GM21723 (cell line): ENCODE measurements around the gene HLA-F.

ENCODE experiments used
- ATAC-seq: cut with Tn5 transposase; IDR thresholded peaks from one replicate; pipeline ENCODE4 v1.9.1; 2021; ENCODE audit warnings: mild to moderate bottlenecking, moderate library complexity; ENCODE audit not compliant: unreplicated experiment

Gene HLA-F

DNA sequence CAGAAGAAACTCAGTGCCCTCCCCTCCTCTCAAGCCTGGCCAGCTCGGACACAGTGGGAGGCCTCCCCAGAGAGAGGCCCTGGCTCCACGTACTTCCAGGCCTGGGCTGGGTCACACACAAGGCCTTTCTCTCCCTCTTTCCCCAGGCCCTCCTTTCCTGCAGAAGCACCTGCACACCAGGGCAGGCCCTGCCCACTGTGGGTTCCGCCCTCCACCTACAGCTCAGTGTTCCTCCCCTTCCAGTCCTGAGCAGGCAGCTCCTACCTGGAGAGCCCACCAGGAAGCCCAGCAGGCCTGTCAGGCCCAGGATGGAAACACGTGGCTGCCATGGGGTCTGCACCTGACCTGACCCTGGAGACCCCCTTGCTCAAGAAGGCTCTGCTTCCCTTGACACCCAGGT is 18.9 kb downstream of the HLA-F start:
- no peak for ATAC-seq

DNA sequence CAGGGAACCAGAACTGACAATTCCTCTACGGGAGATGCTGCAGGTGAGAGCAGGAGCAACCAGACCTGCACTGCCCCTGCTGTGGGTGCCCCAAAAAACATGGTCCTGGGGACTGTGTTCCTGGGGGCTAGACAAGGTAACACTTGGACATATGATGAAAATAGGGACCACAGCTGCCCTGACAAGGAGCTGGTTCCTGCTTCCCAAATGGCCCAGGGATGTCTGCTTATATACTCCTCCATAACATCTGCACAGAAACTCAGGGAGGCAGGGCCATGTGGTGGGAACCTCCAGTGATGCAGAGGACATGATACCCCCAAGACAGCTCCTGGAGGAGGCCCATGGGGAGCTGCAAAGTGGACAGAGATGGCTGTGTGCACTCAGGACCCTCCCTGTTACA is 19.8 kb downstream of the HLA-F start:
- no peak for ATAC-seq

DNA sequence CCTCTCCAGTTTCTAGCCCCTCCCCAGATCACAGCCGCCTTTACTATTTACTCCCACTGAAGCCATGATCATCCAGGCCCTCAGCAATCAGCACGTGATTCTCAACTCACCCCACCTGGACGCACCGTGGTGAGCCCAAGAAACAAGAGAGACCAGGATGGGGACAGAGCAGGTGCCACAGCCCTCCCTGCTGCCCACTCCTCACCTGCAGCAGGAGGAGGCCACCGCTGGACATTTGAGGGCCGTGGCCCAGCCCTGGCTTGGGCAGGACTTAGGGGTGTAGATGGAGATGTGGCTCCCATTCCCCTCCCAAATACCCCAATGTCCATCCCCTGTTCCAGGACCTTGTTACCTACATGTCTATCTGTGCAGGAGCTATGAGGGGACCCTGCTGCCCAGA is 20.3 kb downstream of the HLA-F start:
- ATAC-seq = no peak

DNA sequence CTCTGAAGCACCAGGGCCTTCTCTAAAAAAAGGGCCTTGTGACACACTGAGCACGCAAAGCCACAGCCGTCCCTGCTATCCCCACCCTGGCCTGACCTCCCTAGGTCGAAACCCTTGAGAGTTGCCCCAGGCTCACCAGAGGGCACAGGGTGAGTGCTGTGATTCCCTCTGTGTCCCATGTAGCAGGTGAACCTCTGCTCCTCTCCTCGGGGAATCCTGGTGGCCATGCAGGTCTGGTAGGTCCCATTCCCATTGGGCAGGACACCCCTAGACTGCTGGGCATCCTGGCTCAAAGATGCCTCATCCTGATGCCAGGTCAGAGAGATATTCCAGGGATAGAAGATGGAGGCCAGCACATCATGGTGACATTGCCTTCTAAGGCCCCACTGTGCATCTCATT is 20.9 kb downstream of the HLA-F start:
- no peak for ATAC-seq

DNA sequence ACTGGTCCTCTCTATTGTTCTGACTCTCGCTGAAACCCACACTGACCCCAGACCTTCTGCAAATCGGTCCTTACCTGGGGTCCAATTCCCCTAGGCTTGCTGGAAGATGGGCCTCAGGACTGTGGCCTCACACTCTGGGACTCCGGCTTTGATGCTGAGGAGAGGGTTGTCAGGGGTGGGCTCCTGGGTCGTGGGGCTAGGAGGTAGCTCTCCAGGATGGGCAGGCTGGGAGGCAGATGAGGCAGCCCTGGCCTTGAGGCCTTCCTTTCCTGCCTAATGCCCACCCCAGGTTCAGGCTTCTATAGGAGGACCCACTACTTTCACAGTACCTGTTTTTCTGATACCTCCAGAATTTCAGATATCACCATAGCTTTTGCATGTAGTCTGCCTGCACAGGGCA is 21.4 kb downstream of the HLA-F start:
- ATAC-seq = no peak

DNA sequence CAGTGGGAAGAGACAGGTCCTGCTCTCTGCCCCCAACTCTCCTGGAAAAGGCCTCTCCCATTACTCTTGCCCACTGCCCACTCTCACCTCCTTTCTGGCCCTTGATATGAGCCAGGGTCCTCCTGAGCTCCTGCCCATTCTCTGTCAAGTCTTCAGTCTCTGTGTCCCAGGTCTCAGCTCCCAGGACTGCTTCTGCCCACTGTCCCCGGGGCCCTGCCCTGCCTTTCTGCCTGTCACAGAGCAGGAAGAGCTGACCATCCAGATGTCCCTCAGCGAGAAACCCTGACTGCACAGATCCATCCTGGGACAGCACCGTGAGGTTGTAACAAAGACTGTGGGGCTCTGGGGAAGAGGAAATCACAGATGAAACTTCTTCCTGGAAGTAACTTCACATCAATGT is 22.2 kb downstream of the HLA-F start:
- ATAC-seq = no peak

DNA sequence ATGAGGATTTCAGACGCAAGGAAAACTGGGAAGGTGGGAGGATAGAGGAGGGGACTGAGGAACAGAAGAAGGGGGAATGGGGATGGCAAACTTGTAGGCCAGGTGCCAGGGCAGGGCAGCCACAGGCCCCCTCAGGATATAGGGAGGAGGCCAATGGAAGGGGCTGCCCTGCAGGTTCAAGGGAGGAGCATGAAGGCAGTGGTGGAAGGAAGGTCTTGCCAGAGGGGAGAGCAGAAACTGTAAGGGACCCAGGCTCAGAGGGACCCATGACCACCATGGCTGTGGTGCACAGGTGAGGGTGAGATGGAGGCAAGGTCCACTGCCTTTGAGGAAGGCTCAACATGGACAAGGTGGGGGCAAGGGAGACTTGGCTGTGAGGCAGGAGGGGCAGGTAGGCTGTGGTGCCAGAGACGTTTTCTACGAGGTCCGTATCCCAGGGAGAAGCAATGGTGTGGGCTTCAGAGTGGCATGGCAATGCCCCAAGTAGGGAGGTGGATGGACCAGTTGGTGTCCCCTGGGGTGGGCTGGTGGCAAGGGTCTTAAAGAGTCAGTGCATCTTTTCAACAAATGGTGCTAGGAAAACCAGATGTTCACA is 22.7 kb downstream of the HLA-F start:
- no peak for ATAC-seq

DNA sequence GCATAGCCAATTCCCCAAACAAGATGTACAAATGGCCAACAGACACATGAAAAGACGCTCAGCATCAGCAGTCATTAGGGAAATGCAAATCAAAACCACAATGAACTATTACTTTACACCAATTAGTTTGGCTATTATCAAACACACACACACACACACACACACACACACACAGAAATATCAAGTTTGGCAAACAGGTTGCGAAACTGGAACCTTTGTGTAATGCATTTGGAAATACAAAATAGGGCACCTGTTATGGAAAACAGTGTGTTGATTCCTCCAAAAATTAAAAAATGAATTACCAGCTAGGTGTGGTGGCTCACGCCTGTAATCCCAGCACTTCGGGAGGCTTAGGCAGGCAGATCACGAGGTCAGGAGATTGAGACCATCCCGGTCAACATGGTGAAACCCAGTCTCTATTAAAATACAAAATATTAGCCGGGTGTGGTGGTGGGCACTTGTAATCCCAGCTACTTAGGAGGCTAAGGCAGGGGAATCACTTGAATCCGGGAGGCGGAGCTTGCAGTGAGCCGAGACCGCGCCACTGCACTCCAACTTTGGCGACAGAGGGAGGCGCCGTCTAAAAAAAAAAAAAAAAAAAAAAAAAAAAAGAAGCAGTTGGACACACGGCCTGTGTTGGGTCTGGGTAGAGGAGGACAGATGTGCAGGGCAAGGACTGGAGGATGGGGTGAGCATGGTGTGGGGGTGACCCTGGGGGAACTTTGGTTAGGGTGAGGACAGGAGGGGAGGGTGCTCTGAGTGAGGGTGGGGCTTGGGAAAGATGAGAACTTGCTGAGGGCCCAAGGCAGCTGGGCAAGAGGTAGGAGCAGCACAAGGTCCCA is 23.8 kb downstream of the HLA-F start:
- ATAC-seq = no peak

DNA sequence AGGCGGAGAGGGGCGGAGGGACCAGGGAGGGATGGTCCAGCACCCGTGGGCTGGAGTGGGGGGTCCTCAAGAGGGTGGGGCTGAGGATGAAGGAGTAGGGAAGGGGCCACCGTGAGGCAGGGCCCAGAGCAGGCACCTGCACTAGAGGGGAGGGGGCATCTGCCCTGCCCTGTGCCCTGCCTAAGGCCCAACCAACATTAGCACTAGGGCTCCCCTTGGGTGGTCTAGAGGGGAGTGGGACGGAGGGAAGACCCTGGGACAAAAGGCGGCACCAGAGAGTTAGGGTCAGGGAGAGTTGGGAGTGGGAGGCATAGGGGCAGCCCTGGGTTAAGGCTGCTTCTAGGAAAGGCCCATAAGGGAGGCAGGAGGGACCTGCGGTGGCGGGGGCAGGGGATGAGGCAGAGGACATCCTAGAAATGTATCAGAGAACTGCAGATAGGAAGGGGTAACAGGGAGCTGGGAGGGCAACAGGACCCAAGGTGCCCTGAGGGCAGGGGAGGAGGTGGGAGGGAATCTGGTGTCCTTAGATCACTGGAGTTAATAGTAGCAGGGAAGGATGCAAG is 24.5 kb downstream of the HLA-F start:
- ATAC-seq = no peak

DNA sequence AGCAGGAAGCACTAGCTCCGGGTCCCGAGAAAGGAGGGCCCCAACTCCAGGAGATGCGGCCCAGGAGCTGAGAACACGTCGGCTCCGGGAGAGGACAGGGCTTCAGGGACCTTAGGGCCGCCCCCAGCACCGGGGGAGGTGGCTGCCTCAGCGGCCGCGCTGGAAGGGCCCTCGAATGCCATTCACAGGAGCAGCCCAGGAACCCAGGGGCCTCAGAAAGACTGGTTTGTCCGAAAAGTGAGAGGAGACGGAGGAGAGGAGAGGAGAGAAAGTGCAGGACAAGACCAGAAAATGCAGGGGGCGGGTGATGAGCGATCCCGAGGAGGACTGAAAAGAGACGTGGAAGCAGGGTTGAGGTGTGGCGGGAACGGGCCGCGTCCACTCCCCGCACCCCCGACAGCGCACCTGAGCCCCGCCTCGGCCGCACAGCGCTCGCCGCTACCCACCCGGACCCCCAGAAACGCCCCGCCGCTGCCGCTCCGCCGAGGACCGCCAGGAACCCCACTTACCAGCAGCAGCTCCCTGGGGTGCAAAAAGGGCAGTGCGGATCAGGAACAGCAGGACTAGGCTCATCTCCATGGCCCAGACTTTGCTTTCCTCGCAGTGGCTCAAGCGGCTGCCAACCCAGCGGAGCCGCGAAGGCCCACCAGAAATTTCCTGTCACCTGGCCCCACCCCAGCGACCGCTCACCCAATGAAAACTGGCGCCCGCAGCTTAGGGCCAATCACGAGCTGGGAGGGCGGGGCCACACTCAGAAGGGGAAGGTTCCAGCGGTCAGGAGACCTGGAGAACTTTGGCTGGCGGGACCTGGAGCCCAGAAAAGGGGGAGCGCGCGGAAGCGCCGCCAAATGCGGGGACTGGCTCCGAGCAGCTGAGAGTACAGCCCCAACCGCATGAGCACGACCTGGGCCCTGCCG is 25.4 kb downstream of the HLA-F start:
- peak; percentile 82 for ATAC-seq

DNA sequence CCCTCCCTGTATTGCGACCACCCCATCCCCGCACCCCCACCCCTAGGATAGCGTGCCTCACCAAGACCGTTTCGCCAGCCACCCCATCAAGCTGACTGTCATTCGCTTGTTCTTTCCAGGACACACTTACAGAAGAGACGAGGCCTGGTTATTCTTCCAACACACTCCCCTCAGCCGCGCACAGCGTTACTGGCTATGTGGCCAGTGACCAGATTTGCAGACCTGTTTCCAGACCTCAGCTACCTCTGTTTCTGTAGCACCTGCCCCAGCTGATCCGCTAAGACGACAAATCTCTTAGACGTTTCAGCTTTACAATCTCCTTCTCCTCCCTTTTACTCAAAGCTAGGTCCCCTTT is 26.1 kb downstream of the HLA-F start:
- peak; percentile 19 for ATAC-seq

DNA sequence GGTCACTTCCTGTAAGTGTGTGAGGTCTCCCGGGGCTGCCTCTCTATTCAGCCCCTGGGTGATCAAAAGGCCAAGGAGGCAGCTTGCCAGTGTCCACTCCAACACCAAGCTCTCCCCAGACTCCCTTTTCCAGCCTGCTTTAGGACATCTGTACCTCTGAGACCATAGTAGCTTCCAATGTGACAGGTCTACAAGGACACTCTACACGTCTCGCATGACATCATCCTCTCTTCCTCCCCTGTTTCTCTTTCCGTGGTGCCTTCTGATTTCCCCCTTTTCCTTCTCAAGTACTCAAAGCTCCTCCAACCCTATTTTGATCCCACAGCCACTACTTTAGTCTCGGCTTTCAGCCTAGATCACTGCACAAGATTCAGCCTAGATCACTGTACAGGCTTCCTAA is 26.4 kb downstream of the HLA-F start:
- no peak for ATAC-seq

DNA sequence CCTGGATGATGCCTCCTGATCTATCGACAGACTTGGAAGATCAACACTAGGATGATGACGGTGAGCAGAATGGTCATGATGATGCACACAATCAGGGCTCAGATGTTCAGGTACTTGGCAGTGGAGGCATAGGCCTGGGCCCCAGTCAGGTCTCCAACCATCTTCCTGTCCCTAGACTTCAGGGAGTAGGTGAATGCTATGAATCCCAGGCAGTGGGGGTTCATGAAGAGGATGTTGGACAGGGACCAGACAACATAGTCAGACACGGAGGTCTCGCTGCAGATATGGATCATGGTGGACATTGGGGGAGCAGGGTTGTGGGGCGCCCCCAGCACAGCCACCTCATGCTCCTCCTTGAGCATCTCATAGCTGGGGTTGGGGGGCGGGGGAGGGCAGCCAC is 27.5 kb downstream of the HLA-F start:
- ATAC-seq = no peak

DNA sequence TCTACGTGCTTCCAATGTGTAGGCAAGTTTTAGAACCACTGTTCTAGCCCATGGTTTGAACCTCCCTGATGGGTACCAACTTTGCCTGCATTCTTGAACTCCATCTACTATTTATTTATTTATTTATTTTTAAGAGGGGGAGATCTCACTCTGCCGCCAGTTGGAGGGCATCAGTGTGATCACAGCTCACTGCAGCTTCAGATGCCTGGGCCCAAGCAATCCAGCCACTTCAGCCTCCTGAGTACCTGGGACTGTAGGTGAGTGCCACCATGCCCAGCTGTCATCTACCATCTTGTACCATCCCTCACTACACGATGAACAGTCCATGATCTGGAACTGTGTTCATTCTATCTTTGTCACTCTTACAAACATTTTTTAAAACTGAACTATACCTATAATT is 28.2 kb downstream of the HLA-F start:
- ATAC-seq = no peak

DNA sequence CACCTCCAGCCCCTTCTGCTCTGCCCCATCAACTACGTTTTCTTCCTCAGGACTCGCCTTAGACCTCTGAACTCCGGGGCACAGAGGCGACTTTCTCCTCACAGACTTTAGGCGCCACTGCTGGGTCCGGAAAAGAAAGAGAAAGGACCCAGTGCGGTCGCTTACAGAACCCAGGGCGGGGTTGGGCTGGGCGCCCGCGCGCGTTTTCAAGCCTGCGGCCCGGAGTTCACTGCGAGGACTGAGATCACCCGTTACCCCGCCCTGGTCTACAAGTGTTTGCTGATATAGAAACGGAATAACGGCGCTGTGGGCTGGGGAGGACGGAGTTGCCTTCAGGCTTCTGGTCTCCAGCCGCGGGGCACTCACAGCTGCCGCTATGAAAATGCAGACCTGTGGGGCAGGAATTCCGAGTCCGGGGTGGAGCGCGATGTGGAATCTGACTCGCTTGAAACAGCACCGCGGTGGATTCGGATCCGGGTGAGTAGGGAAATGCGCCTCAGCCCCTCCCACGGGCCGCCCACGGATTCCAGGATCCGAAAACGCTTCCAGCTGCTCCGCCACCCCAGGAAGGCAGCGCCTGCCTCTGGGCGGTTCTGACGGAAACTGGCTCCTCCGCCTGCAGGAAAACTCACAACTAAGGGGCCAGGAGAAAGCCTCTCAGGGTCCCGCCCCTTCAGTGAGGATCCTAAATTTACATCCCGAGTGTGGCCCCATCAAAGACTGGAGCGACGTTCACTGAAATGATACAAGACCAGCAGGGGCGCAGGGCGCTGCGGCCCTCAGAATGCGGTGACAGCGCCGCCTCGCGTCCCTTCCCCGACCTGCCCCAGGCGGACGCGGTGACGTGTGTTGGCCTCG is 29.4 kb downstream of the HLA-F start:
- peak; percentile 61 for ATAC-seq

DNA sequence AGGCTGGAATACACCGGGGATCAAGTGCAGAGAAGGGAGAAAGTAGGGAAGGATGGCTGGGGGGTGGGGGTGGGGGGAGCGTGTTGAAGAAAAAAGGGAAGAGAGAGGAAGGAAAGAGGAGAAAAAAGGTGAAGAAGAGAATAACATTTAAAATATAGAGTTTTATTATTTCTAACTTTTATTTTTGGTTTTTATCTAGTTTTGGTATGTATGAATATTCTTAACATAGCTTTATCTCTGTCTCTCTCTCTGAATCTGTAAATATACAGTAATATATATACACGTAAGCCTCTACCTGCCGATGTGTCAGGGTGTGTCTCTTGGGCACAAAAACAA is 30.0 kb downstream of the HLA-F start:
- no peak for ATAC-seq

DNA sequence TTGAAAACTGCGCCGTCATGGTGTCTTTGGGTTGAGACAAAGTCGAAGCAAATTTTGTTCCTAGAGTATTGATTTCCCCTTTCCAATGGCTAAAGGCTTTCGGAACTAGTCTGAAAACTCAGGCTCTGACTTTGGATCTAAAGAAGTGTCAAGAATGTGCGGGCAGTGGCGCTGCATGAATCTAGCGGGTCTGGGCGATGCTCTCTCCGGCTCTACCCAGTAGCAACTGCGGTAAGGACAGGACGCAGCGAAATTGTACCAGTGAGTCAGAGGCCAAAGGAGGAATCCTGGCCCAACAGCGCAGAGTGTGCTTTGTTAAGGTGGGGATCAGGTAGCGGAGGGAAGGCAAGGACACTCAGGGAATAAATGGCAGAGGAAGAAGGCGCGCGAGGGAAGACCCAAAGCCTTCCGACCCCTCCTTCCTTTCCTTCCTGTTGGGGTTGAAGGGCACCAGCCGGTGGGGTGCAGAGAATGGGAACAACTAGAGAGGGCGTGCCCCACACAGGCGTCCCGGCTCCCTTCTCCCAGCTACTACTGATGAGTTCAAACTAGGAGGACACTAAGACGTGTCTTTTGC is 32.1 kb downstream of the HLA-F start:
- no peak for ATAC-seq

DNA sequence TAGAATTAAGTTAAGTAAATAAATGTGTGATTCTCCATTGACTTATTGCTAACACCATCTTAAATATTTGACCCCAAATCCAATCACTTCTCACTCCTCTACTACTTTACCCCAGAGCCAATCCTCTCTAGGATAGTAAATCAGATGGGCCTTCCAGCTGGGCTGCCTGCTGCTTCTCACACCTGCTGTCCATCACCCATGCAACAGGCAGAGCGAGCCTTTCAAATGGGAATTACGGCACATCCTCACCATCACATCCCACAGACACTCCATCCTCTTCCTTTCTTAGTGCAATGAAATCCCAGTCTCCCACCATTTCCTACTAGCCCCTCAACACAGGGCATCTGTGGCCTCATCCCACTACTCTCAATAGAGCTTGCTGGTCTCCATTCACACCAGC is 34.0 kb downstream of the HLA-F start:
- no peak for ATAC-seq

DNA sequence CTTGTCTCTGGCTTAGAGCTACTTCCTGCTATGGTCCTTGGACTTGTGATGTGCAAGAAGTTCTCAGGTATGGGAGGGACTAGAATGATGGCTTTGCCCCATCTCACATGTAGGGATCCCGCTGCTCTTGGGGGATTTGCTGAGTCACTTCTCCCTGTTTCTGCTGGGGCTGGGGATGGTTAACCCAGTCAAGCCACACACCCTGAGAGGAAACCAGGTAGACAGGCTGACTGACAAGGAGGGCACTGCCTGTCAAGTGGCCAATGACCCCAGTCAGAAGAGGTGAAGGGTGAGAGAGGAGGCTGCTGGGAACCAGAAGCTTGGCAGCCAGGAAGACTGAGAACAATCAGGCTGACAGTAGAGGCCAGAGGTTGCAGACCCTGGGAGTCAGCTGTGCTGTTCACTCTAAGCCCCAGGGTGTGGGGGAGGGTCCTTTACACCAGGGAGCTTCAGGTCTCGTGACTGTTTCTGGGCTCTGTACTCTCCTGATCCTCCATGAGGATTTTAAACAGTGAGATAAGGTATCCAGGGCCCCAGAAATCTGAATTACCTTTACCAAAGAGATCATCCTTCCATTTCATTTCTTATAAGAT is 34.6 kb downstream of the HLA-F start:
- no peak for ATAC-seq

DNA sequence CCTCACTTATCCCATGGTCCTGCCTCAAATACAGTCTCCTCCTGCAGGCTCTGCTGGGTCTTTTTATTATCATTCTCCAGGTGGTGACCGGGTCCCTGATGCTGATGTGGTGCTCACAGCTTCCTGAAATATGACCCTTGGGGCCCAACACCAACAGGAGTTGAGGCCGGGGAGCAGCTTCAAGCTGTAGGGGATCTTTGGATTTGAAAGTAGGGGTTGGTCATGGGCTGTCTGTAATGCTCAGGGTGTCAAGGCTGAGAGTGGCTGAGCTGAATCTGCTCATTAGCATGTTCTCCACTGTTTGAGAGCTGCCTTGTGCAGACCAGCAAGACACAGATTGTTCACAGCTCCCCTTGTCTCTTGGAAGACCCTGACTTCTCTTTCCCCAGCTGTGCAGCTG is 35.5 kb downstream of the HLA-F start:
- ATAC-seq = no peak
